A549 (cell line): Measurements from ENCODE around the gene ELF4.

Source experiments
- CEBPB ChIP-seq, 2 experiments: fragments of >200 bp in 1 of 2; sonication (Bioruptor Twin) in 1 of 2; formaldehyde crosslinking in 1 of 2; IDR thresholded peaks; 2 replicates each; pipeline ENCODE4 v1.6.1; 2012 to 2016
- EP300 ChIP-seq, 2 experiments: fragments of >200 bp; sonication (Bioruptor Twin); formaldehyde crosslinking; IDR thresholded peaks; 2 replicates in 1 of 2; 3 replicates in 1 of 2; pipeline ENCODE4 v1.6.1; 2016 to 2017
- FOSL2 ChIP-seq, 2 experiments: fragments of 450-650 bp in 1 of 2; fragments of >200 bp in 1 of 2; sonication (Bioruptor Twin) in 1 of 2; formaldehyde crosslinking; IDR thresholded peaks; 2 replicates each; pipeline versions ENCODE4 v1.5.0 to v1.6.1; 2016 to 2020; ENCODE audit warnings: mild to moderate bottlenecking in 1 of 2, moderate library complexity in 1 of 2
- RAD21 ChIP-seq, 2 experiments: fragments of >200 bp in 1 of 2; sonication (Bioruptor Twin) in 1 of 2; formaldehyde crosslinking in 1 of 2; IDR thresholded peaks in 1 of 2; conservative IDR thresholded peaks in 1 of 2; 2 replicates in 1 of 2; 3 replicates in 1 of 2; pipeline ENCODE4 v1.6.1; 2012 to 2018; ENCODE audit warnings: inconsistent platforms in 1 of 2
- RCOR1 ChIP-seq: fragments of 150-350 bp; IDR thresholded peaks from 2 replicates; pipeline ENCODE4 v1.6.1; 2014; ENCODE audit warnings: antibody characterized with exemption, low read length, low read depth
- SMC3 ChIP-seq: fragments of >200 bp; sonication (Bioruptor Twin); formaldehyde crosslinking; IDR thresholded peaks from 3 replicates; pipeline ENCODE4 v1.6.1; 2018; ENCODE audit warnings: inconsistent platforms
- TF ChIP-seq, protein P1 (sequence below): fragments of >200 bp; sonication (Bioruptor Twin); formaldehyde crosslinking; IDR thresholded peaks from 3 replicates; pipeline ENCODE4 v1.5.1; 2016

DNA sequence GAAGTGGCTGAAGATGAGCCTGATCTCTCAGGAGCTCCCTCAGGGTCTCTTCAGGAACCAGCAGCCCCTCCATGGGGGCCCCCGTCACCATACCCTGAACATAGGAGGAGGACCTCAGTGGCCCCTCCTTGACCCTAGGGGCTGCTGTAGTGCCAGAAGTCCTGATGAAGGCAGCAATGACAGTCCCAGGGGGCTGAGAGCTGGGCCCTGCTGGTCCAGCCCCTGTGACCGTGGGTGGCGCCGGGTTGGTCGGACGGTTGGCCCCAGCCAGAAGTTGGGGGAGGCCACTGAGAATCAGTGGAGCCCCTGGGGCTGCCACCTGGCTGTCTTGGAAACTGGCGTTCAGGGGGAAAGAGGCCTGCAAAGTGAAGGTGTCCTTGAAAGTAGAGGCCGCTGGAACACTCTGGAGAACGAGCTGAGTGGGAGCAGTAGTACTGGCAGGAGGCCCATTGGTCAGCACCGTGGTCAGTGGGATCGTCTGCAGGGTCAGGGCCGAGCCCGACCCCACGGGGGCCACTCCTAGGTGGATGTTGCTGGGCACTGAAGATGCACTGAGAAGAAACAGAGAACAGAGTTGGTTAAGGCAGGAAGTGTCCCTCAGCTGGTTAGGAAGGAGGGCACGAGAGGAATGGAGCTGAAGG lies 43.2 kb downstream of the ELF4 start:
- TF ChIP-seq, protein P1, sequence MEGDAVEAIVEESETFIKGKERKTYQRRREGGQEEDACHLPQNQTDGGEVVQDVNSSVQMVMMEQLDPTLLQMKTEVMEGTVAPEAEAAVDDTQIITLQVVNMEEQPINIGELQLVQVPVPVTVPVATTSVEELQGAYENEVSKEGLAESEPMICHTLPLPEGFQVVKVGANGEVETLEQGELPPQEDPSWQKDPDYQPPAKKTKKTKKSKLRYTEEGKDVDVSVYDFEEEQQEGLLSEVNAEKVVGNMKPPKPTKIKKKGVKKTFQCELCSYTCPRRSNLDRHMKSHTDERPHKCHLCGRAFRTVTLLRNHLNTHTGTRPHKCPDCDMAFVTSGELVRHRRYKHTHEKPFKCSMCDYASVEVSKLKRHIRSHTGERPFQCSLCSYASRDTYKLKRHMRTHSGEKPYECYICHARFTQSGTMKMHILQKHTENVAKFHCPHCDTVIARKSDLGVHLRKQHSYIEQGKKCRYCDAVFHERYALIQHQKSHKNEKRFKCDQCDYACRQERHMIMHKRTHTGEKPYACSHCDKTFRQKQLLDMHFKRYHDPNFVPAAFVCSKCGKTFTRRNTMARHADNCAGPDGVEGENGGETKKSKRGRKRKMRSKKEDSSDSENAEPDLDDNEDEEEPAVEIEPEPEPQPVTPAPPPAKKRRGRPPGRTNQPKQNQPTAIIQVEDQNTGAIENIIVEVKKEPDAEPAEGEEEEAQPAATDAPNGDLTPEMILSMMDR: no peak
- TF ChIP-seq CEBPB (IDR thresholded peaks at IDR 0.05): no peak
- no peak for TF ChIP-seq RAD21 (conservative IDR thresholded peaks at IDR 0.05 in 1 of 2, IDR thresholded peaks at IDR 0.05 in 1 of 2)
- TF ChIP-seq SMC3: no peak
- no peak for TF ChIP-seq FOSL2 (IDR thresholded peaks at IDR 0.05)
- no peak for TF ChIP-seq FOSL2 (CRISPR knock-in tag; IDR thresholded peaks at IDR 0.05)
- no peak for TF ChIP-seq EP300 (IDR thresholded peaks at IDR 0.05)
- TF ChIP-seq RCOR1: no peak
